ENCODE data around the gene LRRK1.

DNA sequence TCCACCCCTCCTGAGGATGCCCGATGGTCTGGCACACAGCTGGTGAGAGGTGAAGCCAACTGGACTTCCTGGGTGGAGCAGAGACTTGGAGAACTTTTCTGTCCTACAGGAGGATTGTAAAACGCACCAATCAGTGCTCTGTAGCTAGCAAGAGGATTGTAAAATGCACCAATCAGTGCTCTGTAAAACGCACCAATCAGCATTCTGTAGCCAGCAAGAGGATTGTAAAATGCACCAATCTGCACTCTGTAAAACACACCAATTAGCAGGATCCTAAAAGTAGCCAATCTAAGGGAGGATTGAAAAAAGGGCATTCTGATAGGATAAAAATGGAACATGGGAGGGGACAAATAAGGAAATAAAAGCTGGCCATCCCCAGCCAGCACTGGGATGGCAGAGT lies 182.5 kb downstream of the LRRK1 start:
- TF ChIP-seq, protein P1, sequence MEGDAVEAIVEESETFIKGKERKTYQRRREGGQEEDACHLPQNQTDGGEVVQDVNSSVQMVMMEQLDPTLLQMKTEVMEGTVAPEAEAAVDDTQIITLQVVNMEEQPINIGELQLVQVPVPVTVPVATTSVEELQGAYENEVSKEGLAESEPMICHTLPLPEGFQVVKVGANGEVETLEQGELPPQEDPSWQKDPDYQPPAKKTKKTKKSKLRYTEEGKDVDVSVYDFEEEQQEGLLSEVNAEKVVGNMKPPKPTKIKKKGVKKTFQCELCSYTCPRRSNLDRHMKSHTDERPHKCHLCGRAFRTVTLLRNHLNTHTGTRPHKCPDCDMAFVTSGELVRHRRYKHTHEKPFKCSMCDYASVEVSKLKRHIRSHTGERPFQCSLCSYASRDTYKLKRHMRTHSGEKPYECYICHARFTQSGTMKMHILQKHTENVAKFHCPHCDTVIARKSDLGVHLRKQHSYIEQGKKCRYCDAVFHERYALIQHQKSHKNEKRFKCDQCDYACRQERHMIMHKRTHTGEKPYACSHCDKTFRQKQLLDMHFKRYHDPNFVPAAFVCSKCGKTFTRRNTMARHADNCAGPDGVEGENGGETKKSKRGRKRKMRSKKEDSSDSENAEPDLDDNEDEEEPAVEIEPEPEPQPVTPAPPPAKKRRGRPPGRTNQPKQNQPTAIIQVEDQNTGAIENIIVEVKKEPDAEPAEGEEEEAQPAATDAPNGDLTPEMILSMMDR (IDR thresholded peaks at IDR 0.05) = no peak
- TF ChIP-seq POLR2AphosphoS5 (IDR thresholded peaks at IDR 0.05; ENCODE audit: insufficient read depth in 1 of 2, low read depth in 1 of 2) (no peak), POLR2A (IDR thresholded peaks at IDR 0.05) (no peak)
